Measurements from ENCODE around the gene SCN5A.

SCN5A gene

GRCh38 chr3:38578081-38578475 lies 71.4 kb downstream of the SCN5A start:
- no peak for TF ChIP-seq CTCF (IDR thresholded peaks at IDR 0.05; ENCODE audit: low read length, missing control alignments)
- H3K4me3 ChIP-seq (replicated peaks; ENCODE audit: low read depth, low read length): no peak overlapping the region
- no peak for DNase-seq (ENCODE audit: low read depth)

GRCh38 chr3:38577371-38578080 lies 72.0 kb downstream of the SCN5A start:
- no peak for DNase-seq (ENCODE audit: low read depth)
- TF ChIP-seq CTCF (IDR thresholded peaks at IDR 0.05; ENCODE audit: low read length, missing control alignments): no peak
- H3K4me3 ChIP-seq (replicated peaks; ENCODE audit: low read depth, low read length): no peak overlapping the region

DNA sequence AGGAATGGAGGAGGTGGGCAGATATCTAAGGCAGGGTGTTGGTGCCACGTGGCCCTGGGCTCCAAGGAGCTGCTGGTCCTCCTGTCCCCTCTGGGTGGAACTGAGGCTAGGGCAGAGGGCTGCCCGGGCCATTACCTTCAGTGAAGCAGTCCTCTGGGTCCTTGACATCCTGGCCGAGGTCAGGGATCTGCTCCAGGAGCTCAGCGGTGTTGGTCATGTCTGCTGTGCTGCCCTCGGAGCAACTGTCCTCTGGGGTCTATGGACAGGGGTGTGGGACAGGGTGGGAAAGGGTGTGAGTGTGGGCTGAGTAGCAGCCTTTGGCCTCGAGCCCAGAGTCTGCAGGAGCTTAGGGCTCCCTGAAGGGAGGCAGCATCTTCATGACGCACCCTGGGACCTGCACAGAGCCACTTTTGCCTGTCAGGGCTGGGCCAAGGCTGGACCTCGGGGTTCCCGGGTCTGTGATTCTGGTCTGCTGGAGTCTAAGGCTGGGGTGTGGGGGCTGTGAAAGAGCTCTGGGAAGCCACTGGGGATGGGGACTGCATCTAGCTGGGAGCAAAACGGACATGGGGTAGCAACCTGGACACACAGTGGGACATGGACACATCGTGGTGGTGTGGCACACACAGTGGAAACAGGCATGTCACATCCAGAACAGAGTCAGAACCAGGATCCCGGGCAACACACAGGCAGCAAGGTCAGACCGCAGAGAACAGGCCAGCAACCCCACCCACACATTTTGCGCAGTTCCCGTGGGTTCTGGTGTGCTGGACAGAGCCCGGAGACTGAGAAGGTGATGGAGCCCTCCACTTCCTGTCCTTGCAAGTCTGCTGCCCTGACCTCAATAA lies 72.7 kb downstream of the SCN5A start:
- H3K4me3 ChIP-seq (replicated peaks; ENCODE audit: low read depth, low read length): no peak overlapping the region
- DNase-seq (ENCODE audit: low read depth): no peak
- no peak for TF ChIP-seq CTCF (IDR thresholded peaks at IDR 0.05; ENCODE audit: low read length, missing control alignments)

DNA sequence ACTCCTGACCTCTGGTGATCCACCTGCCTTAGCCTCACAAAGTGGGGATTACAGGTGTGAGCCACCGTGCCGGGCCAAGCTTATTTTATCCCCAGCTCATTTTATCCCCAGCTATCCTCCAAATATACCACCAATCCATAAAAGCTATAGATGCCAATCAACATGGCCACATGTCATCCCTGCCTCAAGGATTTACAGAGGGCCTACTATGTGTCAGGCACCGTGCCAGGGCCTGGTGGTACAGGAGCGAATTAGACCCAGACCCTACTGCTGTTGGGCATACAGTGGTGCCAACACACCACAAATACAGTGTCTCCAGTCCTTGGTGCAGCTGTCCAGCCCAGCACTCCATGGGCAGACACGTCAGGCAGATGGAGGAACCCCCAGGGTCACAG lies 73.4 kb downstream of the SCN5A start:
- no peak overlapping the region for H3K4me3 ChIP-seq (replicated peaks; ENCODE audit: low read depth, low read length)
- DNase-seq (ENCODE audit: low read depth): no peak
- TF ChIP-seq CTCF (IDR thresholded peaks at IDR 0.05; ENCODE audit: low read length, missing control alignments): no peak

DNA sequence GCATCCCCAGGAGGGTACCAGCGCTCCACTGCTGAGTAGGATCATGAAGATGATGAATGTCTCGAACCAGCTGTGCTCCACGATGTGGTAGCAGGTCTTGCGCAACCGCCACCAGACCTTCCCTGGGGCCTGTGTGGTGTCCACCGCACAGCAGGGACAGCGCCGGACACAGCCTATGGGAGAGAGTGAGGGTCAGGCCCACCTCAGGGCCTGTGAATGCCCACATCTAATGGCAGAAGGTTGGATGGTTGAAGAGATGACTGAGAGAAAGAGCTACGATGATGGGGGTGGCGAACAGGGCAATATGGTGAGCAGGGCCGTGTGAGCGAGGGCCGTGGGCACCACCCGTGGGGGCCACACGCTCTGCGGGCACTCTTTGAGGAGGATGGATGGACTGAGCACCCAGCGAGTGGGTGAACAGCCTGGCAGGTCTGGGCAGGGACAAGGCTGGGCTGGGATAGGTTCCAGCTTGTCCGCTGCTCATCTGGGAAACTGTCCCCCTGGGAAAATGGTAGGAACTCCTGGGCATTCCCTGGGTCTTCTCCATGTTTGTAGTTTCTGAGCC lies 74.1 kb downstream of the SCN5A start:
- no peak overlapping the region for H3K4me3 ChIP-seq (replicated peaks; ENCODE audit: low read depth, low read length)
- DNase-seq (ENCODE audit: low read depth): no peak
- TF ChIP-seq CTCF (IDR thresholded peaks at IDR 0.05; ENCODE audit: low read length, missing control alignments): no peak

- DNase-seq (ENCODE audit: low read depth): peak; percentile 44
- no peak for TF ChIP-seq CTCF (IDR thresholded peaks at IDR 0.05; ENCODE audit: low read length, missing control alignments)
- H3K4me3 ChIP-seq (replicated peaks; ENCODE audit: low read depth, low read length): no peak overlapping the region
Observed at GRCh38 chr3:38574411-38575278, 74.8 kb downstream of the SCN5A start.

All from fibroblast of pulmonary artery (primary cell).